SJSA1 (cell line): Measurements from ENCODE around the gene DYNLT2B. TPM values are rescaled to one million over a fixed set of nuclear protein-coding genes. Genes with fewer than 3 reads are reported as not detected.
A peak's percentile ranks its signal among the peaks of the same experiment; 100 is the strongest.
"Not testable (repeated sequence)": the region's sequence is repeated elsewhere in the genome, so short reads cannot be mapped to it uniquely, and the experiment has no call there.

Source experiments
- DNase-seq, 2 experiments: peaks; one replicate each; pipeline ENCODE4 v3.0.0-alpha.2; 2015 to 2020; ENCODE audit warnings: low spot score in 2 of 2, low read depth in 1 of 2
- H3K27ac ChIP-seq: fragments of 250-450 bp; sonication (Bioruptor Pico); 2 replicates; pipeline ENCODE4 v1.5.1; 2020; ENCODE audit warnings: mild to moderate bottlenecking, moderate library complexity
- H3K27me3 ChIP-seq: fragments of 250-450 bp; sonication (Bioruptor Pico); replicated peaks from 2 replicates; pipeline ENCODE4 v1.5.1; 2020; ENCODE audit warnings: mild to moderate bottlenecking, moderate library complexity
- H3K36me3 ChIP-seq: fragments of 250-450 bp; sonication (Bioruptor Pico); 2 replicates; pipeline ENCODE4 v1.5.1; 2020; ENCODE audit warnings: mild to moderate bottlenecking
- H3K4me1 ChIP-seq: fragments of 250-450 bp; sonication (Bioruptor Pico); replicated peaks from 2 replicates; pipeline ENCODE4 v1.6.1; 2021; ENCODE audit warnings: mild to moderate bottlenecking
- H3K4me3 ChIP-seq: fragments of 250-450 bp; sonication (Bioruptor Pico); 2 replicates; pipeline ENCODE4 v1.5.1; 2020; ENCODE audit warnings: mild to moderate bottlenecking
- H3K9me3 ChIP-seq: fragments of 250-450 bp; sonication (Bioruptor Pico); replicated peaks from 2 replicates; pipeline ENCODE4 v1.5.1; 2020; ENCODE audit warnings: mild to moderate bottlenecking
- total RNA-seq: library from RNA; depleted of rRNA; stranded (reverse); fragments of >200 nt; shearing (Covaris generic); gene quantifications from 2 replicates; pipeline ENCODE4 v1.2.3, GENCODE V29; 2014

Gene DYNLT2B
- total RNA-seq, 1 experiment from 2014 or later = 20.5 TPM

GRCh38 chr3:196316799-196317686, 997 bp downstream of the DYNLT2B start:
- H3K9me3 ChIP-seq, H3K27me3 ChIP-seq, DNase-seq, H3K4me1 ChIP-seq: not testable (repeated sequence)
- Histone ChIP-seq H3K36me3 (peaks cover 10% of the 10 kb centered on the region), H3K27ac (peak overlapping the region; percentile 85), H3K4me3 (peak overlapping the region; percentile 67)

GRCh38 chr3:196315821-196316220, 2.2 kb downstream of the DYNLT2B start:
- no peak for DNase-seq
- H3K36me3 ChIP-seq = peaks cover 10% of the 10 kb centered on the region
- no peaks in the 10 kb centered on the region for H3K9me3 ChIP-seq
- H3K4me1 ChIP-seq = no peaks in the 10 kb centered on the region
- H3K4me3 ChIP-seq = no peak overlapping the region
- no peak overlapping the region for H3K27ac ChIP-seq
- no peaks in the 10 kb centered on the region for H3K27me3 ChIP-seq

- DNase-seq = no peak
- Histone ChIP-seq H3K27me3 (no peaks in the 10 kb centered on the region), H3K27ac (no peak overlapping the region), H3K9me3 (no peaks in the 10 kb centered on the region), H3K36me3 (peaks cover 10% of the 10 kb centered on the region), H3K4me1 (no peaks in the 10 kb centered on the region), H3K4me3 (no peak overlapping the region)
These were observed 3.4 kb downstream of the DYNLT2B start for GRCh38 chr3:196314597-196314996.

- peaks cover 10% of the 10 kb centered on the region for H3K36me3 ChIP-seq
- H3K4me3 ChIP-seq, H3K4me1 ChIP-seq, H3K27me3 ChIP-seq, H3K9me3 ChIP-seq, DNase-seq, H3K27ac ChIP-seq: not testable (repeated sequence)
These were observed 4.0 kb downstream of the DYNLT2B start for GRCh38 chr3:196314086-196314485.

GRCh38 chr3:196302960-196303359, 15.1 kb downstream of the DYNLT2B start:
- not testable (repeated sequence) for H3K9me3 ChIP-seq, H3K4me1 ChIP-seq, H3K4me3 ChIP-seq, H3K27ac ChIP-seq, H3K36me3 ChIP-seq, DNase-seq, H3K27me3 ChIP-seq

GRCh38 chr3:196302551-196302950, 15.5 kb downstream of the DYNLT2B start:
- H3K4me1 ChIP-seq, H3K27me3 ChIP-seq, H3K9me3 ChIP-seq, H3K4me3 ChIP-seq, H3K27ac ChIP-seq, H3K36me3 ChIP-seq, DNase-seq: not testable (repeated sequence)

- Histone ChIP-seq H3K36me3 (0 out of 2 replicates have a peak, but pooled peaks cover 5% of the 10 kb centered on the region), H3K4me3 (no peak overlapping the region), H3K27me3 (no peaks in the 10 kb centered on the region), H3K9me3 (no peaks in the 10 kb centered on the region), H3K27ac (no peak overlapping the region), H3K4me1 (no peaks in the 10 kb centered on the region)
- DNase-seq = no peak
These were observed 19.5 kb downstream of the DYNLT2B start for GRCh38 chr3:196298521-196298920.

GRCh38 chr3:196292286-196292923, 25.6 kb downstream of the DYNLT2B start:
- H3K36me3 ChIP-seq = peaks cover 4% of the 10 kb centered on the region; the same call in 1 of the 2 replicates
- no peaks in the 10 kb centered on the region for H3K27me3 ChIP-seq
- DNase-seq = no peak
- H3K4me3 ChIP-seq = no peak overlapping the region
- H3K9me3 ChIP-seq = no peaks in the 10 kb centered on the region
- H3K4me1 ChIP-seq = peaks cover 4% of the 10 kb centered on the region
- no peak overlapping the region for H3K27ac ChIP-seq

GRCh38 chr3:196288141-196288460, 29.9 kb downstream of the DYNLT2B start:
- Histone ChIP-seq H3K4me3 (peak overlapping the region; percentile 72), H3K27me3 (no peaks in the 10 kb centered on the region), H3K9me3 (no peaks in the 10 kb centered on the region), H3K36me3 (peaks cover 13% of the 10 kb centered on the region; the same call in 1 of the 2 replicates), H3K27ac (peak overlapping the region; percentile 82), H3K4me1 (peaks cover 17% of the 10 kb centered on the region)
- DNase-seq = no peak

GRCh38 chr3:196287440-196288140, 30.4 kb downstream of the DYNLT2B start, which contains the start of gene PCYT1A:
TSS of gene PCYT1A (minus strand) at chr3:196287726. CDS start at chr3:196270531, 17,195 bp downstream.
- Histone ChIP-seq H3K4me3 (peak within 1 kb of the TSS; percentile 72), H3K27me3 (no peaks in the 10 kb centered on the region), H3K9me3 (no peaks in the 10 kb centered on the region), H3K36me3 (peaks cover 13% of the 10 kb centered on the region; the same call in 1 of the 2 replicates), H3K4me1 (peaks cover 17% of the 10 kb centered on the region), H3K27ac (peak within 1 kb of the TSS; percentile 82)
- peak; percentile 88 to 91 for DNase-seq

GRCh38 chr3:196287090-196287439, 31.0 kb downstream of the DYNLT2B start:
- Histone ChIP-seq H3K36me3 (peaks cover 13% of the 10 kb centered on the region; the same call in 1 of the 2 replicates), H3K4me3 (peak overlapping the region; percentile 72), H3K9me3 (no peaks in the 10 kb centered on the region), H3K4me1 (peaks cover 17% of the 10 kb centered on the region), H3K27ac (peak overlapping the region; percentile 82), H3K27me3 (no peaks in the 10 kb centered on the region)
- DNase-seq = no peak

GRCh38 chr3:196284396-196284795, 33.6 kb downstream of the DYNLT2B start:
- Histone ChIP-seq H3K27ac (no peak overlapping the region), H3K4me3 (no peak overlapping the region), H3K27me3 (no peaks in the 10 kb centered on the region), H3K36me3 (peaks cover 17% of the 10 kb centered on the region; the same call in 1 of the 2 replicates), H3K4me1 (peaks cover 19% of the 10 kb centered on the region), H3K9me3 (no peaks in the 10 kb centered on the region)
- no peak for DNase-seq

GRCh38 chr3:196281962-196282361, 36.1 kb downstream of the DYNLT2B start:
- Histone ChIP-seq H3K27me3 (no peaks in the 10 kb centered on the region), H3K27ac (no peak overlapping the region), H3K9me3 (no peaks in the 10 kb centered on the region), H3K4me3 (no peak overlapping the region), H3K4me1 (peaks cover 27% of the 10 kb centered on the region), H3K36me3 (peaks cover 15% of the 10 kb centered on the region)
- no peak for DNase-seq
